HG02870 (cell line): ENCODE data around the gene PDP2.
"Not testable (repeated sequence)": the region's sequence is repeated elsewhere in the genome, so short reads cannot be mapped to it uniquely, and the experiment has no call there.

Source experiments
- ATAC-seq: cut with Tn5 transposase; IDR thresholded peaks from one replicate; pipeline ENCODE4 v1.9.1; 2021; ENCODE audit warnings: mild to moderate bottlenecking, moderate library complexity; ENCODE audit not compliant: unreplicated experiment

PDP2 gene

GRCh38 chr16:66851166-66851964 lies 28.9 kb upstream of the PDP2 start:
- ATAC-seq = no peak

GRCh38 chr16:66853261-66854139 lies 26.8 kb upstream of the PDP2 start:
- no peak for ATAC-seq

GRCh38 chr16:66856184-66856730 lies 24.1 kb upstream of the PDP2 start:
- no peak for ATAC-seq

GRCh38 chr16:66856801-66857200 lies 23.5 kb upstream of the PDP2 start:
- no peak for ATAC-seq

GRCh38 chr16:66857437-66857836 lies 22.9 kb upstream of the PDP2 start:
- ATAC-seq = no peak

GRCh38 chr16:66858740-66859396 lies 21.4 kb upstream of the PDP2 start:
- no peak for ATAC-seq

GRCh38 chr16:66859397-66860068 lies 20.8 kb upstream of the PDP2 start:
- ATAC-seq = no peak

GRCh38 chr16:66862023-66862520 lies 18.2 kb upstream of the PDP2 start:
- ATAC-seq = no peak

- ATAC-seq = no peak
Measured at GRCh38 chr16:66863707-66864106, 16.6 kb upstream of the PDP2 start.

GRCh38 chr16:66869424-66869823 lies 10.9 kb upstream of the PDP2 start:
- no peak for ATAC-seq

GRCh38 chr16:66871363-66871762 lies 9.0 kb upstream of the PDP2 start:
- not testable (repeated sequence) for ATAC-seq

GRCh38 chr16:66871840-66872239 lies 8.5 kb upstream of the PDP2 start:
- ATAC-seq = no peak

- no peak for ATAC-seq
Measured at GRCh38 chr16:66872559-66872942, 7.8 kb upstream of the PDP2 start.

- ATAC-seq = peak; percentile 82
Measured at GRCh38 chr16:66872943-66873684, 7.2 kb upstream of the PDP2 start.

GRCh38 chr16:66873685-66874055 lies 6.6 kb upstream of the PDP2 start:
- ATAC-seq = no peak

GRCh38 chr16:66874079-66874775 lies 6.1 kb upstream of the PDP2 start:
- ATAC-seq = no peak

- no peak for ATAC-seq
Measured at GRCh38 chr16:66878067-66878466, 2.2 kb upstream of the PDP2 start.

- ATAC-seq = no peak
Measured at GRCh38 chr16:66881014-66881417, 701 bp downstream of the PDP2 start.

- ATAC-seq = no peak
Measured at GRCh38 chr16:66881560-66881959, 1.2 kb downstream of the PDP2 start.
